WTC11 (cell line): ENCODE data around the gene KIF12.

Experiments
- CREB1 ChIP-seq: sonication (generic); formaldehyde crosslinking; IDR thresholded peaks from 2 replicates; pipeline ENCODE4 v1.8.0; 2023; ENCODE audit warnings: mild to moderate bottlenecking, missing genetic modification reagents
- GABPB1 ChIP-seq: sonication (generic); formaldehyde crosslinking; IDR thresholded peaks from 2 replicates; pipeline ENCODE4 v1.8.1; 2023; ENCODE audit warnings: mild to moderate bottlenecking, missing genetic modification reagents
- NR2C2 ChIP-seq: sonication (generic); formaldehyde crosslinking; IDR thresholded peaks from 2 replicates; pipeline ENCODE4 v1.8.0; 2022; ENCODE audit warnings: mild to moderate bottlenecking, missing genetic modification reagents
- ZNF121 ChIP-seq: sonication (generic); formaldehyde crosslinking; IDR thresholded peaks from 2 replicates; pipeline ENCODE4 v1.8.0; 2023; ENCODE audit warnings: missing genetic modification reagents
- ZNF138 ChIP-seq: sonication (generic); formaldehyde crosslinking; conservative IDR thresholded peaks from 2 replicates; pipeline ENCODE4 v1.8.1; 2022; ENCODE audit warnings: mild to moderate bottlenecking, moderate library complexity, missing genetic modification reagents
- TF ChIP-seq, protein P1 (sequence below): sonication (generic); formaldehyde crosslinking; IDR thresholded peaks from 2 replicates; pipeline ENCODE4 v1.8.1; 2023; ENCODE audit warnings: mild to moderate bottlenecking, missing genetic modification reagents
- TF ChIP-seq, protein P2 (sequence below): sonication (generic); formaldehyde crosslinking; IDR thresholded peaks from 2 replicates; pipeline ENCODE4 v1.8.0; 2022; ENCODE audit warnings: mild to moderate bottlenecking, missing genetic modification reagents
- TF ChIP-seq, protein P3 (sequence below): fragments of 200-600 bp; IDR thresholded peaks from 2 replicates; pipeline ENCODE4 v1.8.0; 2022; ENCODE audit warnings: antibody characterized with exemption
- TF ChIP-seq, protein P4 (sequence below): sonication (generic); formaldehyde crosslinking; IDR thresholded peaks from 2 replicates; pipeline ENCODE4 v1.8.0; 2022; ENCODE audit warnings: mild to moderate bottlenecking, missing genetic modification reagents
- TF ChIP-seq, protein P5 (sequence below): sonication (generic); formaldehyde crosslinking; conservative IDR thresholded peaks from 2 replicates; pipeline ENCODE4 v1.8.1; 2022; ENCODE audit warnings: mild to moderate bottlenecking, missing genetic modification reagents
- TF ChIP-seq, protein P6 (sequence below): sonication (generic); formaldehyde crosslinking; IDR thresholded peaks from 2 replicates; pipeline ENCODE4 v1.8.1; 2023; ENCODE audit warnings: mild to moderate bottlenecking, missing genetic modification reagents
- TF ChIP-seq, protein P7 (sequence below): sonication (generic); formaldehyde crosslinking; IDR thresholded peaks from 2 replicates; pipeline ENCODE4 v1.8.1; 2022; ENCODE audit warnings: low read depth, mild to moderate bottlenecking, moderate library complexity, missing genetic modification reagents, borderline replicate concordance
- TF ChIP-seq, protein P8 (sequence below): fragments of 250-450 bp; sonication (Bioruptor Pico); IDR thresholded peaks from 2 replicates; pipeline ENCODE4 v1.9.0; 2021; ENCODE audit warnings: mild to moderate bottlenecking, borderline replicate concordance

DNA sequence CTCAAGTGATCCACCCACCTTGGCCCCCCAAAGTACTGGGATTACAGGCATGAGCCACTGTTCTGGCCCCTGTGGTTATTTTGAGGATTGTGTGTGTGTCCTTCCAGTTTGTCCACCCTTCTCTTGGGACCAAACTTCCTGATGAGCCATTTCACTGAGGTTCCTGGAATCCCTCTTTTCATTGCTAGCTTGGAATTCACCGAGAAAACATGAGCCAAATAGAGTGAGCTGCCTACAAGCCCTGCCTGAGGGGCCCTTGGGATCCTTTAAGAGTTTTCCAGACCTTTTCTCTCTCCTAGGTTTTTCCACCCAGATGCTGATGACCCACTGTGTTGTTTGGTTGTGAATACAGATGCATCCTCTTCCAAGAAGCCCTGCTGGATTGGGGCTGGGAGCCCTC is 13.2 kb upstream of the KIF12 start:
- TF ChIP-seq, protein P1, sequence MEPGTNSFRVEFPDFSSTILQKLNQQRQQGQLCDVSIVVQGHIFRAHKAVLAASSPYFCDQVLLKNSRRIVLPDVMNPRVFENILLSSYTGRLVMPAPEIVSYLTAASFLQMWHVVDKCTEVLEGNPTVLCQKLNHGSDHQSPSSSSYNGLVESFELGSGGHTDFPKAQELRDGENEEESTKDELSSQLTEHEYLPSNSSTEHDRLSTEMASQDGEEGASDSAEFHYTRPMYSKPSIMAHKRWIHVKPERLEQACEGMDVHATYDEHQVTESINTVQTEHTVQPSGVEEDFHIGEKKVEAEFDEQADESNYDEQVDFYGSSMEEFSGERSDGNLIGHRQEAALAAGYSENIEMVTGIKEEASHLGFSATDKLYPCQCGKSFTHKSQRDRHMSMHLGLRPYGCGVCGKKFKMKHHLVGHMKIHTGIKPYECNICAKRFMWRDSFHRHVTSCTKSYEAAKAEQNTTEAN (CRISPR knock-in tag): no peak
- TF ChIP-seq, protein P2, sequence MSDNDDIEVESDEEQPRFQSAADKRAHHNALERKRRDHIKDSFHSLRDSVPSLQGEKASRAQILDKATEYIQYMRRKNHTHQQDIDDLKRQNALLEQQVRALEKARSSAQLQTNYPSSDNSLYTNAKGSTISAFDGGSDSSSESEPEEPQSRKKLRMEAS (CRISPR knock-in tag): no peak
- TF ChIP-seq, protein P3, sequence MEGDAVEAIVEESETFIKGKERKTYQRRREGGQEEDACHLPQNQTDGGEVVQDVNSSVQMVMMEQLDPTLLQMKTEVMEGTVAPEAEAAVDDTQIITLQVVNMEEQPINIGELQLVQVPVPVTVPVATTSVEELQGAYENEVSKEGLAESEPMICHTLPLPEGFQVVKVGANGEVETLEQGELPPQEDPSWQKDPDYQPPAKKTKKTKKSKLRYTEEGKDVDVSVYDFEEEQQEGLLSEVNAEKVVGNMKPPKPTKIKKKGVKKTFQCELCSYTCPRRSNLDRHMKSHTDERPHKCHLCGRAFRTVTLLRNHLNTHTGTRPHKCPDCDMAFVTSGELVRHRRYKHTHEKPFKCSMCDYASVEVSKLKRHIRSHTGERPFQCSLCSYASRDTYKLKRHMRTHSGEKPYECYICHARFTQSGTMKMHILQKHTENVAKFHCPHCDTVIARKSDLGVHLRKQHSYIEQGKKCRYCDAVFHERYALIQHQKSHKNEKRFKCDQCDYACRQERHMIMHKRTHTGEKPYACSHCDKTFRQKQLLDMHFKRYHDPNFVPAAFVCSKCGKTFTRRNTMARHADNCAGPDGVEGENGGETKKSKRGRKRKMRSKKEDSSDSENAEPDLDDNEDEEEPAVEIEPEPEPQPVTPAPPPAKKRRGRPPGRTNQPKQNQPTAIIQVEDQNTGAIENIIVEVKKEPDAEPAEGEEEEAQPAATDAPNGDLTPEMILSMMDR: no peak
- TF ChIP-seq GABPB1 (CRISPR knock-in tag) (no peak), NR2C2 (CRISPR knock-in tag) (no peak), CREB1 (CRISPR knock-in tag) (no peak), ZNF138 (CRISPR knock-in tag) (no peak), ZNF121 (CRISPR knock-in tag) (no peak)
- TF ChIP-seq, protein P4, sequence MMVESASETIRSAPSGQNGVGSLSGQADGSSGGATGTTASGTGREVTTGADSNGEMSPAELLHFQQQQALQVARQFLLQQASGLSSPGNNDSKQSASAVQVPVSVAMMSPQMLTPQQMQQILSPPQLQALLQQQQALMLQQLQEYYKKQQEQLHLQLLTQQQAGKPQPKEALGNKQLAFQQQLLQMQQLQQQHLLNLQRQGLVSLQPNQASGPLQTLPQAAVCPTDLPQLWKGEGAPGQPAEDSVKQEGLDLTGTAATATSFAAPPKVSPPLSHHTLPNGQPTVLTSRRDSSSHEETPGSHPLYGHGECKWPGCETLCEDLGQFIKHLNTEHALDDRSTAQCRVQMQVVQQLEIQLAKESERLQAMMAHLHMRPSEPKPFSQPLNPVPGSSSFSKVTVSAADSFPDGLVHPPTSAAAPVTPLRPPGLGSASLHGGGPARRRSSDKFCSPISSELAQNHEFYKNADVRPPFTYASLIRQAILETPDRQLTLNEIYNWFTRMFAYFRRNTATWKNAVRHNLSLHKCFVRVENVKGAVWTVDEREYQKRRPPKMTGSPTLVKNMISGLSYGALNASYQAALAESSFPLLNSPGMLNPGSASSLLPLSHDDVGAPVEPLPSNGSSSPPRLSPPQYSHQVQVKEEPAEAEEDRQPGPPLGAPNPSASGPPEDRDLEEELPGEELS (CRISPR knock-in tag): no peak
- TF ChIP-seq, protein P5, sequence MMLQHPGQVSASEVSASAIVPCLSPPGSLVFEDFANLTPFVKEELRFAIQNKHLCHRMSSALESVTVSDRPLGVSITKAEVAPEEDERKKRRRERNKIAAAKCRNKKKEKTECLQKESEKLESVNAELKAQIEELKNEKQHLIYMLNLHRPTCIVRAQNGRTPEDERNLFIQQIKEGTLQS (CRISPR knock-in tag): no peak
- TF ChIP-seq, protein P6, sequence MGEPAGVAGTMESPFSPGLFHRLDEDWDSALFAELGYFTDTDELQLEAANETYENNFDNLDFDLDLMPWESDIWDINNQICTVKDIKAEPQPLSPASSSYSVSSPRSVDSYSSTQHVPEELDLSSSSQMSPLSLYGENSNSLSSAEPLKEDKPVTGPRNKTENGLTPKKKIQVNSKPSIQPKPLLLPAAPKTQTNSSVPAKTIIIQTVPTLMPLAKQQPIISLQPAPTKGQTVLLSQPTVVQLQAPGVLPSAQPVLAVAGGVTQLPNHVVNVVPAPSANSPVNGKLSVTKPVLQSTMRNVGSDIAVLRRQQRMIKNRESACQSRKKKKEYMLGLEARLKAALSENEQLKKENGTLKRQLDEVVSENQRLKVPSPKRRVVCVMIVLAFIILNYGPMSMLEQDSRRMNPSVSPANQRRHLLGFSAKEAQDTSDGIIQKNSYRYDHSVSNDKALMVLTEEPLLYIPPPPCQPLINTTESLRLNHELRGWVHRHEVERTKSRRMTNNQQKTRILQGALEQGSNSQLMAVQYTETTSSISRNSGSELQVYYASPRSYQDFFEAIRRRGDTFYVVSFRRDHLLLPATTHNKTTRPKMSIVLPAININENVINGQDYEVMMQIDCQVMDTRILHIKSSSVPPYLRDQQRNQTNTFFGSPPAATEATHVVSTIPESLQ (CRISPR knock-in tag): no peak
- TF ChIP-seq, protein P7, sequence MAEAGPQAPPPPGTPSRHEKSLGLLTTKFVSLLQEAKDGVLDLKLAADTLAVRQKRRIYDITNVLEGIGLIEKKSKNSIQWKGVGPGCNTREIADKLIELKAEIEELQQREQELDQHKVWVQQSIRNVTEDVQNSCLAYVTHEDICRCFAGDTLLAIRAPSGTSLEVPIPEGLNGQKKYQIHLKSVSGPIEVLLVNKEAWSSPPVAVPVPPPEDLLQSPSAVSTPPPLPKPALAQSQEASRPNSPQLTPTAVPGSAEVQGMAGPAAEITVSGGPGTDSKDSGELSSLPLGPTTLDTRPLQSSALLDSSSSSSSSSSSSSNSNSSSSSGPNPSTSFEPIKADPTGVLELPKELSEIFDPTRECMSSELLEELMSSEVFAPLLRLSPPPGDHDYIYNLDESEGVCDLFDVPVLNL (CRISPR knock-in tag): no peak
- TF ChIP-seq, protein P8, sequence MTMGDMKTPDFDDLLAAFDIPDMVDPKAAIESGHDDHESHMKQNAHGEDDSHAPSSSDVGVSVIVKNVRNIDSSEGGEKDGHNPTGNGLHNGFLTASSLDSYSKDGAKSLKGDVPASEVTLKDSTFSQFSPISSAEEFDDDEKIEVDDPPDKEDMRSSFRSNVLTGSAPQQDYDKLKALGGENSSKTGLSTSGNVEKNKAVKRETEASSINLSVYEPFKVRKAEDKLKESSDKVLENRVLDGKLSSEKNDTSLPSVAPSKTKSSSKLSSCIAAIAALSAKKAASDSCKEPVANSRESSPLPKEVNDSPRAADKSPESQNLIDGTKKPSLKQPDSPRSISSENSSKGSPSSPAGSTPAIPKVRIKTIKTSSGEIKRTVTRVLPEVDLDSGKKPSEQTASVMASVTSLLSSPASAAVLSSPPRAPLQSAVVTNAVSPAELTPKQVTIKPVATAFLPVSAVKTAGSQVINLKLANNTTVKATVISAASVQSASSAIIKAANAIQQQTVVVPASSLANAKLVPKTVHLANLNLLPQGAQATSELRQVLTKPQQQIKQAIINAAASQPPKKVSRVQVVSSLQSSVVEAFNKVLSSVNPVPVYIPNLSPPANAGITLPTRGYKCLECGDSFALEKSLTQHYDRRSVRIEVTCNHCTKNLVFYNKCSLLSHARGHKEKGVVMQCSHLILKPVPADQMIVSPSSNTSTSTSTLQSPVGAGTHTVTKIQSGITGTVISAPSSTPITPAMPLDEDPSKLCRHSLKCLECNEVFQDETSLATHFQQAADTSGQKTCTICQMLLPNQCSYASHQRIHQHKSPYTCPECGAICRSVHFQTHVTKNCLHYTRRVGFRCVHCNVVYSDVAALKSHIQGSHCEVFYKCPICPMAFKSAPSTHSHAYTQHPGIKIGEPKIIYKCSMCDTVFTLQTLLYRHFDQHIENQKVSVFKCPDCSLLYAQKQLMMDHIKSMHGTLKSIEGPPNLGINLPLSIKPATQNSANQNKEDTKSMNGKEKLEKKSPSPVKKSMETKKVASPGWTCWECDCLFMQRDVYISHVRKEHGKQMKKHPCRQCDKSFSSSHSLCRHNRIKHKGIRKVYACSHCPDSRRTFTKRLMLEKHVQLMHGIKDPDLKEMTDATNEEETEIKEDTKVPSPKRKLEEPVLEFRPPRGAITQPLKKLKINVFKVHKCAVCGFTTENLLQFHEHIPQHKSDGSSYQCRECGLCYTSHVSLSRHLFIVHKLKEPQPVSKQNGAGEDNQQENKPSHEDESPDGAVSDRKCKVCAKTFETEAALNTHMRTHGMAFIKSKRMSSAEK (CRISPR knock-in tag): no peak
